B cell (primary cell): ENCODE data around the gene CD109. TPM values are rescaled to one million over a fixed set of nuclear protein-coding genes. Genes with fewer than 3 reads are reported as not detected.

Experiments
- ATAC-seq: fragments of 200-7000 bp; cut with Tn5 transposase; one replicate; pipeline ENCODE4 v1.10.0; 2021; ENCODE audit warnings: low read depth, mild to moderate bottlenecking, moderate number of reproducible peaks, moderate library complexity
- CTCF ChIA-PET: fragments of 350-600 bp; sonication (Branson Sonifier 250); formaldehyde crosslinking; loops from one replicate; lab custom pipeline; 2021; ENCODE audit warnings: antibody characterized with exemption, inconsistent platforms; lab: Charles Lee
- POLR2A ChIA-PET: fragments of 350-600 bp; sonication (Branson Sonifier 250); formaldehyde crosslinking; loops from one replicate; lab custom pipeline; 2021; ENCODE audit warnings: antibody characterized with exemption; lab: Charles Lee
- DNase-seq: peaks from one replicate; pipeline ENCODE4 v3.0.0; 2013
- H2AFZ ChIP-seq: 2 replicates; pipeline ENCODE4 v1.6.1; 2012; ENCODE audit warnings: mild to moderate bottlenecking, low read depth, low read length; ENCODE audit not compliant: insufficient read depth, poor library complexity, severe bottlenecking
- H3K27ac ChIP-seq, 2 donors: 1 replicate in 1 of 2; 2 replicates in 1 of 2; pipeline ENCODE4 v1.5.1; 2012 to 2013; ENCODE audit warnings: low read length in 2 of 2, mild to moderate bottlenecking in 2 of 2, moderate library complexity in 1 of 2
- H3K27me3 ChIP-seq, 4 experiments: fragments of 200-600 bp in 1 of 4; sonication (generic) in 1 of 4; replicated peaks in 1 of 4; 1 replicate in 2 of 4; 2 replicates in 2 of 4; pipeline versions ENCODE4 v1.6.1 to v1.7.0; 2013 to 2016; ENCODE audit warnings: low read length in 3 of 4, mild to moderate bottlenecking in 2 of 4, mixed read lengths in 1 of 4, moderate library complexity in 1 of 4; ENCODE audit not compliant: insufficient read depth in 4 of 4, control insufficient read depth in 3 of 4; ENCODE audit errors: control extremely low read depth in 1 of 4
- H3K36me3 ChIP-seq, 2 experiments: replicated peaks in 1 of 2; 1 replicate in 1 of 2; 2 replicates in 1 of 2; pipeline versions ENCODE4 v1.6.1 to v1.7.1; 2013; ENCODE audit warnings: low read length in 1 of 2; ENCODE audit not compliant: insufficient read depth in 2 of 2, control insufficient read depth in 1 of 2; ENCODE audit errors: control extremely low read depth in 1 of 2, extremely low read depth in 1 of 2
- H3K4me1 ChIP-seq, 2 donors: fragments of 200-600 bp in 1 of 2; sonication (generic) in 1 of 2; 1 replicate in 1 of 2; 2 replicates in 1 of 2; pipeline versions ENCODE4 v1.5.1 to v1.6.1; 2013 to 2017; ENCODE audit warnings: low read length in 2 of 2; ENCODE audit not compliant: control insufficient read depth in 2 of 2, insufficient read depth in 2 of 2
- H3K4me2 ChIP-seq: replicated peaks from 2 replicates; pipeline ENCODE3; 2012; ENCODE audit warnings: mild to moderate bottlenecking, low read depth, low read length; ENCODE audit not compliant: poor library complexity, severe bottlenecking
- H3K4me3 ChIP-seq, 5 experiments: fragments of 200-600 bp in 1 of 5; sonication (generic) in 1 of 5; 1 replicate in 3 of 5; 2 replicates in 2 of 5; pipeline versions ENCODE4 v1.5.1 to v1.7.0; 2011 to 2016; ENCODE audit warnings: low read length in 4 of 5, mild to moderate bottlenecking in 4 of 5, low read depth in 2 of 5, control low read depth in 1 of 5, moderate library complexity in 1 of 5; ENCODE audit not compliant: insufficient read depth in 1 of 5; ENCODE audit errors: control extremely low read depth in 1 of 5, extremely low read depth in 1 of 5
- H3K79me2 ChIP-seq: fragments of 200-600 bp; sonication (generic); one replicate; pipeline ENCODE4 v1.6.0; 2016; ENCODE audit warnings: low read length; ENCODE audit not compliant: control insufficient read depth, insufficient read depth
- H3K9ac ChIP-seq: fragments of 200-600 bp; sonication (generic); 2 replicates; pipeline ENCODE4 v1.6.1; 2017; ENCODE audit warnings: mild to moderate bottlenecking, low read length, moderate library complexity
- H3K9me3 ChIP-seq, 3 donors: one replicate each; pipeline versions ENCODE4 v1.6.1 to v1.7.1; 2013; ENCODE audit warnings: low read length in 2 of 3; ENCODE audit not compliant: control insufficient read depth in 2 of 3, insufficient read depth in 1 of 3; ENCODE audit errors: control extremely low read depth in 1 of 3
- H4K20me1 ChIP-seq: 2 replicates; pipeline ENCODE4 v1.6.0; 2012; ENCODE audit warnings: mild to moderate bottlenecking, low read length; ENCODE audit not compliant: insufficient read depth, control insufficient read depth, poor library complexity, severe bottlenecking
- H3K27ac Mint-ChIP-seq: one replicate; pipeline ENCODE4 v1.8.0; 2021; ENCODE audit warnings: mixed read lengths
- H3K27me3 Mint-ChIP-seq: one replicate; pipeline ENCODE4 v1.8.0; 2021; ENCODE audit warnings: mixed read lengths
- H3K4me1 Mint-ChIP-seq: one replicate; pipeline ENCODE4 v1.8.0; 2021; ENCODE audit warnings: mixed read lengths
- H3K4me3 Mint-ChIP-seq: one replicate; pipeline ENCODE4 v1.8.0; 2021; ENCODE audit warnings: mixed read lengths
- H3K9me3 Mint-ChIP-seq: one replicate; pipeline ENCODE4 v1.8.0; 2022; ENCODE audit warnings: mixed read lengths; ENCODE audit not compliant: insufficient read depth
- EZH2 ChIP-seq: IDR thresholded peaks from 2 replicates; pipeline ENCODE4 v1.6.1; 2012; ENCODE audit warnings: borderline replicate concordance, low read depth, mild to moderate bottlenecking, moderate library complexity, low read length; ENCODE audit not compliant: insufficient read depth, poor library complexity, severe bottlenecking
- WGBS: methylation state at CpG from one replicate; pipeline ENCODE4 v1.1.5; 2013; ENCODE audit warnings: missing lambda C conversion rate; ENCODE audit not compliant: insufficient coverage; 5-methylcytosine and 5-hydroxymethylcytosine counted together
- intact Hi-C: fragments of 100-400 bp; cut with micrococcal nuclease; formaldehyde crosslinking; loops from one replicate; pipeline ENCODE4 v1.10.0; 2022
- polyA plus RNA-seq: library from polyadenylated mRNA; depleted of rRNA; stranded (reverse); fragments of >200 nt; gene quantifications from 2 replicates; pipeline ENCODE4 v1.2.3, GENCODE V29; 2012
- total RNA-seq, 2 donors: library from RNA; stranded (reverse); fragments of 120-200 nt in 1 of 2; gene quantifications; 1 replicate in 1 of 2; 2 replicates in 1 of 2; pipeline versions ENCODE4 v1.2.3 to v1.2.4, GENCODE V29; 2013 to 2022
- TF ChIP-seq, protein P1 (sequence below): fragments of 200-600 bp; IDR thresholded peaks from one replicate; pipeline ENCODE4 v1.8.0; 2022; ENCODE audit warnings: antibody characterized with exemption, mild to moderate bottlenecking

The CD109 gene
- total and polyA plus RNA-seq, 2 donors (not counting 1 experiment from before 2014, with no cell fraction given): 0.15 TPM; not detected in 1

DNA sequence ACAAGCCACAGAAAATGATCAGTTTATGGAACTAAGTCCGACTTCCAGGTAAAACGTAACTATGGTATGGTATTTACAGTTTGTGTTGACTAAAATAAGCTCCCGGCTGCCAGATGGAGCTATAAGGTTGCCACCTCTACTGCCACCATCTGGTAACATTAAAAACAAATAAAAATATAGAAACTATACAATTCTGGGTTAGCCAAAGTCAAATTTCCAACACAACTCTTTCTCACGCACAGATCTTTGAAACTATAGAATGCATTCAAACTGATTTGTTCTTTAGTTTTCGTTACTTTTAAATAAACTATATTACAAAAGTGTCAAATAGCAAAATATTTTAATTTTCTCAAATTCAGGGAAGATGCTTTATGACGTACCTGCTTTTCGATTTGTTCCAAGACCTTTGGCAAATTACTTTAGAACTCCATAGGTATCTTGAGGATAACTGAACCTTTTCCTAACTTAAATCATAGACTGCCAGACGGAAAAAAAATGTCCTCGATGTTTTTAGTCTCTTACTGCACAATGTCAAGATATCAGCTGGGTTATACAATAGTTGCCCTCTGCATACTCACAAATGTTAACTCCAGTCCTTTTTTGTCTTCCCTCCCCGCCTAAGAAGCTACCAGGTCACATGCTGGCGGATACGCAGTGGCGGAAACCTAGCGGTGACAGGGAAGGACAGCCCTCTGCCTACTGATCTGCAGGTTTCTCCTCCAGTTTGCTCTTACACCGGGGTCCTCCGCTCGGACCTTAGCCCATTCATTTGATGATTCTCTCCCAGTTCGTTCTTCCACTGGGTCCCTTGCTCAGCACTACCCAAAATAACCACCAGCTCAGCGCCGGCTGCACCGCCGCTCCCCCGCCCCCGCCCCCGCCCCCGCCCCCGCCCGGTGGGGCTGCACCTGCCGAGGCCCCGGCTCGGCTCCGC, 43.1 kb upstream of the CD109 start:
- 1% methylated on average over 16 of the region's 32 CpGs for WGBS
- Mint-ChIP-seq H3K9me3 (no peaks in the 10 kb centered on the region), H3K4me1 (peaks cover 23% of the 10 kb centered on the region), H3K27me3 (no peaks in the 10 kb centered on the region), H3K4me3 (peak overlapping the region; percentile 94), H3K27ac (peak overlapping the region; percentile 92)
- Histone ChIP-seq H3K27ac (peak overlapping the region; percentile 96 to 97), H3K9me3 (no peaks in the 10 kb centered on the region), H3K27me3 (no peaks in the 10 kb centered on the region), H3K36me3 (peaks cover 0 to 1% of the 10 kb centered on the region in 2 experiments), H3K4me2 (peak overlapping the region; percentile 85), H3K9ac (peak overlapping the region; percentile 97), H3K4me3 (peak overlapping the region; percentile 72 to 99 (median 91)), H4K20me1 (no peaks in the 10 kb centered on the region), H2AFZ (peak overlapping the region; percentile 99), H3K4me1 (peaks cover 8 to 14% of the 10 kb centered on the region in 2 donors), H3K79me2 (peaks cover 3% of the 10 kb centered on the region)
- ChIA-PET CTCF (interaction anchor here (0.6 to 3.2 kb wide), 27 partner anchors 9 to 345 kb away, joined by 3 to 46 read pairs (median 4); partner anchors contain the start of genes CGAS and MTO1), POLR2A (interaction anchor here (0.6 to 3.4 kb wide), 10 partner anchors 9 to 1948 kb away, joined by 3 to 49 read pairs (median 6); partner anchors contain the start of genes CGAS, EEF1A1, MTO1 and SENP6)
- TF ChIP-seq, protein P1, sequence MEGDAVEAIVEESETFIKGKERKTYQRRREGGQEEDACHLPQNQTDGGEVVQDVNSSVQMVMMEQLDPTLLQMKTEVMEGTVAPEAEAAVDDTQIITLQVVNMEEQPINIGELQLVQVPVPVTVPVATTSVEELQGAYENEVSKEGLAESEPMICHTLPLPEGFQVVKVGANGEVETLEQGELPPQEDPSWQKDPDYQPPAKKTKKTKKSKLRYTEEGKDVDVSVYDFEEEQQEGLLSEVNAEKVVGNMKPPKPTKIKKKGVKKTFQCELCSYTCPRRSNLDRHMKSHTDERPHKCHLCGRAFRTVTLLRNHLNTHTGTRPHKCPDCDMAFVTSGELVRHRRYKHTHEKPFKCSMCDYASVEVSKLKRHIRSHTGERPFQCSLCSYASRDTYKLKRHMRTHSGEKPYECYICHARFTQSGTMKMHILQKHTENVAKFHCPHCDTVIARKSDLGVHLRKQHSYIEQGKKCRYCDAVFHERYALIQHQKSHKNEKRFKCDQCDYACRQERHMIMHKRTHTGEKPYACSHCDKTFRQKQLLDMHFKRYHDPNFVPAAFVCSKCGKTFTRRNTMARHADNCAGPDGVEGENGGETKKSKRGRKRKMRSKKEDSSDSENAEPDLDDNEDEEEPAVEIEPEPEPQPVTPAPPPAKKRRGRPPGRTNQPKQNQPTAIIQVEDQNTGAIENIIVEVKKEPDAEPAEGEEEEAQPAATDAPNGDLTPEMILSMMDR: peak; percentile 76
- TF ChIP-seq EZH2: no peak
- intact Hi-C loops: loop anchor here (1.0 to 5.0 kb wide), 4 partner anchors 68 to 1949 kb away; partner anchors contain the start of genes CGAS and SENP6
- peak; percentile 34 for ATAC-seq
- DNase-seq: peak; percentile 82
